Stimulated activated CD4-positive, alpha-beta T cell treated with anti-CD3 and anti-CD28 coated beads, Interleukin-2, amount 100 ng/mL, for 48 hours (primary cell): Measurements from ENCODE around the gene VENTX.

Source experiments
- DNase-seq, 2 donors: peaks; one replicate each; pipeline ENCODE4 v3.0.0-alpha.2; 2020

Gene VENTX

DNA sequence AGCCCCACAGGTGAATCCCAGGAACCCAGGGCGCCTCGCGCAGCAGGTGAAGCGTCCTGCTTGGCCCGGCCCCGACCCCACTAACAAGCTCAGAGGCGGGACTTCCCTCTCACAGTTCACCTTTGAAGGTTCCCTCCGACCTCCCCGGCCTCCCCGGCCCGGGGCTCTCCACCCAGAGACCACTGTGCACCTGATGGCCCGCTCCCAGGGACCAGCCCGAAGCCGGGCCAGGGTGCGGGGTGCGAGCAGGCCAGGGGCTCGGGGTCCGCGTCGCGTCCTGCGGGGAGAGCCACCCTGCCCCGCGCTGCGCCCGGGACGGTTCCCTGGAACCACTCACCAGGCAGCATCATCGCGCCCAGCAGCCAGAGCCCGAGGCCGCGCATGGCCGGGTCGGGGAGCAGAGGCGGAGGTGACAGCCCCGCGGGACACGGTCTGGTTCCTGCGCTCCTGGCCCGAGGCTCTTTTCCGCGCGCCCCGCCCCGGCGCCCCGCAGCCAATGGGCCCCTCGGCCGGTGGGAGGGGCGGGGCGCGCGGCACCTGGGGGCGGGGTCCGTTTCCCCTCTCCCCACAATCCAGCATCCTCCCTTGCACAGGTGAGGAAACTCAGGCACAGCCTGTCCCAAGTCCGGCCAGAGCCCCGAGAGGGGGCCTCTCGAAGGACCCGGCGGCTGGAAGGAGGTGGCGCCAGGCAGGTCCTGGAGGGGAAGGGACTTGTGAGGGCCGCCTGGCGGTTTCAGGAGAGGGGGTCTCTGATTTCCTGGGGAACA, 39.0 kb downstream of the VENTX start, which contains the start of gene ADAM8:
Gene ADAM8 (minus strand): TSS at position 434 of the 767 bp plus-strand sequence. CDS start 51 bp downstream, at position 383.
- peak; percentile 58 to 78 for DNase-seq

DNA sequence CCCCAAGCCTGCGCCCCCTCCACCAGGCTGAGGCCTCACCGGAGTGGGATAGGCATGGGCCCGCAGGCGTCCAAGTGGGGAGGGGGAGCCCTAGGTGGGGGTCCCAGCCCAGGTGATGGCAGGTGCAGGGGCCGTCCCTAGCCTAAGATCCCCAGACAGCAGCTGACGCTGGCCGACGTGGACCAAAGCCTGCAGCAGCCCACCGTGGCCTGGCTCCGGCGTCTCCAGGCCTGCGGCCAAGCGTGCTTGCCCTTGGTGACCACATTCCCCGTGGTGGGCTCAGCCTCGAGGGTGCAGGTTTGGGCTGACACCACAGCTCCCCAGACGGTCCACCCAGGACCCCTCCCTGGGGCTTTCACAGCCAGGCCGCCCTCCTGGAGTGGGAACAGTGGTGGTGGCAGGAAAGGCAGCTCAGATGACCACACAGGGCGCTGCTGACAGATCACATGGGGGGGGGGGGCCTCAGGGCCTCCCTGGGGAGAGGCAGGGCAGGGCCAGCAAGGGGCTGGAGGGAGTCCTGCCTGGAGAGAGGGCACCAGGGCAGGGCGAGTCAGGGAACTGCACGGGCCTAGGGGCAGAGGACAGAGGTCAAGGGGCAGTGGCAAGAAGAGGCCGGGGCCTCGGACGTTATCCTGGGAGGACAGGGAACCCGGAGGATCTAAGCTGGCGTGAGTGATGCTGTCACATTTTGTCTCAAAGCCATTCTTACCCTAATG, 39.8 kb downstream of the VENTX start:
- DNase-seq, result no peak

DNA sequence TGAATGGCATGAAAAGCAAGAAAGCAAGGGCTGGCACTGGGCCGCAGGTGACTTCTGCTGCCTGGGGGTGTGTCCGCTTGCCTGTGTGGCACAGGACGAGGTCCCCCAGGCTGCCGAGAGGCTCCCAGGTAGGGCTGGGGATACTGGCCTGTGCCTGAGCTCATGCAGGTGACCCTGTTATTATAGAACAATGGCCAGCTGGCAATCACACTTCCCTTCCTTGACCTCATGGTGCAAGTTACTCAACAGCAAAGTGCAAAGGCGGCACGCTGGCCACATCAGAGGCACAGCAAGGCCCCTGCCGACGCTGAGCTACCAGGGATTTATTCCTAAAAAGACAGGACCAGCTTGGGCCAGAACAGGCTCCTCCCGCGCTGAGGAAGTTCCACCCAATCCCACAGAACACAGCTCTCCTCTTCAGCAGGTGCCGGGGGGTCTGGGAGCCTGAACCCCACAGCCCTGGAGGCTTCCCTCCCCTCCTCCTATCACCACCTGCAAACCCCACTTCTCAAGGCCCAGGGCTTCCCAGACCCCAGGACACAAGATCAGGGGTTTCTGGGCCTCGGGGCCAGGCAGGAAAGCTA, 40.4 kb downstream of the VENTX start:
- no peak for DNase-seq

DNA sequence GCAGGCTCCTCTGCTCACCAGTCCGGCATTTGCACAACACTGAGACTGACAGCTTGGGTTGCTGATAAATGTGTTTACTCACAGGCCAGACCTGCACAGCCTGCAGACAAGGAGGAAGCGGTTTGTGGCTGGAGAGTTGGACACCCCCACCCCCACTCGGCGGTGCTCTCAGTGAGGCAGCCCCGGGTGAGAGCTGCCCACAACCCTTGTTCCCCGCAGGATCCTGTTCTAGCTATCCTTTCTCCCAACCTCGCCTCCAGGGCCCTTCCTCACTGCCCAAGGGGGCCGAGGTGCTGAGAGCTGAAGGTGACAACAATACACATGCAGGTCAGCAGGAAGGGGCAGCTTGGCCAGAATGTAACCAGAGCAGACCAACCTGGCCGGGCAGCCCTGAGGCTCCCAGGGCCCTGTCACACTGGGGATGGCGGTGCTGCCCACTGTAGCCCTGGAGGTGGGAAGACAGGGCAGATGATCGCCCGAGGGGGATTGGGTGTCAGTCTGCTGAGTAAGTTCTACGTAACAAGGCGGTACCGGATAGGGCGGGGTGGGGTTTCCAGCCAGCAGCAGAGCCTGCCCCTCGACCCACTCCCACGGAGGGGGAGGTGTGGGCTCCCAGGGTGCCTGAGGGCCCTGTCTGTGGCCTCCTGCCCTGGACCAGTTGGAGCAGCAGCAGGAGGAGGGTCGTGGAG, 41.1 kb downstream of the VENTX start:
- peak in 1 of 2 donors; percentile 26 for DNase-seq

DNA sequence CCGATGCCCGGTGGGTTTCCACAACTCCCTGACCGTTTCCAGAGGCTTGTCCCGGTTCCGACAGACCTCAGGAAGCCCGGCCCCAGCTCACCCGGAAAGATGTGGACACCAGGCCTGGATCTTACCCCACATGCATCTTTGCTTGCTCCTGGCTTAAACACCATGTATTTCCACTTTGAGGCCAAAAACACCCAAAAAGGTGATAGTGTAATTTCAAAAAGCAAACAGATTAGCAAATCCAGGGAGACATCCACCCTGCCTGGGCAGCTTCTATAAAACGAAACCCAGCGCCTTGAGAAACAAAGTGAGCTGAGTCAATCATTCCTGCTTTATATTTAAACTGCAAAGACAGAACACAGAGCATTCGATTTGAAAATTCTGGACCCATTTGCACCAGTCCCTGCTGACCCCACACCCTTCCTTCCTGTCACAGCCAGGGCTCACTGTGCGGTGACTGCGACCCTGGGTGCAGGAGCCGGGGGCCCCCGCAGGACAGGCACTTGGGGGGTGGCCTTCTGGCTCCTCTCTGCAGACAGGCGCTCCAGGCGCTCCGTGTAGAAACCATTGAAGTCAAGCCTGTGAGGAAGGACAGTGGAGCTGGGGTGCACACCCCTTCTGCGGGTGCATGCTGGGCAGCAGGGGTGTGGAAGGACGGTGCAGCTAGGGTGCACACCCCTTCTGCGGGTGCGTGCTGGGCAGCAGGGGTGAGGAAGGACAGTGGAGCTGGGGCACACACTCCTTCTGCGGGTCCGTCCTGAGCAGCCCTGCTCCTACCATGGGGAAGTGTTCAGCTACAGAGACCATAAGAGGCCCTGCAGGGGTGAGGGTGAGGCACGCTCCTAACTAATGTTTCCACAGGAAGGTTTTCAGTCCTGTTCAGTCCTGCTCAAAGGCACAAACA, 41.9 kb downstream of the VENTX start:
- no peak for DNase-seq

DNA sequence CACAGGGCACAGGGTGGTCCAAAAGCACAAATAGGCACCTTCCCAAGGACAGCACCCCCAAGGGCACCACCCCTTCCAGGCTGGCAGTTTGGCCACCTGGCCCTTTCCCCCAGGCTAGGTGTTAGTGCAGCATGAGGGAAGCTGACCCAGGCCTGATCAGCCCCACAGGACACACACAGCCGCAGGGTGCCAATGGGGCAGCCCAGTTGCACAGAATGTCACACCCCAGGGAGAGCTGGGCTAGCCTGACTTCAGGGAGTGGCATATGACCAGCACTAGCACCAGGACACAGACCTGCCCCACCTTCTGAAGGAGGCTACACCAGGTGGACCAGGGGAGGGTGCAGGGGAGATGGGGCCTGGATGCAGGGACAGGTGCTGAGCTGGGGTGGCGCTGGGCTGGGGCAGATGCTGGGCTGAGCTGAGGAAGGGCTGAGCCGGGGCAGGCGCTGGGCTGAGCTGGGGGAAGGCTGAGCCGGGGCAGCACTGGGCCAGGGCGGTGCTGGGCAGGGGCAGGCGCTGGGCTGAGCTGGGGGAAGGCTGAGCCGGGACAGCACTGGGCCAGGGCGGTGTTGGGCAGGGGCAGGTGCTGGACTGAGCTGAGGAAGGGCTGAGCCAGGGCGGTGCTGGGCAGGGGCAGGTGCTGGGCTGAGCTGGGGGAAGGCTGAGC, 42.9 kb downstream of the VENTX start:
- DNase-seq, result no peak

DNA sequence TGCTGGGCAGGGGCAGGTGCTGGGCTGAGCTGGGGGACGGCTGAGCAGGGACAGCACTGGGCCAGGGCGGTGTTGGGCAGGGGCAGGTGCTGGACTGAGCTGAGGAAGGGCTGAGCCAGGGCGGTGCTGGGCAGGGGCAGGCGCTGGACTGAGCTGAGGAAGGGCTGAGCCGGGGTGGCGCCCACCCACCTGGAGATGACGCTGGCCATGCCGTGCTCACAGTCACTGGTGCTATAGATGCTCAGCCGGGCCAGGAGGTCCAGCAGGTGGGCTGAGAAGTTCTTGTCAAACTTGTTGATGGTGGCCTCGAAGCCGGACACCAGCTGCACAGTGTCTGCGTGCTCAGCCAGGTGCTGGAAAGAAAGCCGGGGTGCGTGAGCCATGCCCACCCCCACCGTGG, 43.4 kb downstream of the VENTX start:
- no peak for DNase-seq

DNA sequence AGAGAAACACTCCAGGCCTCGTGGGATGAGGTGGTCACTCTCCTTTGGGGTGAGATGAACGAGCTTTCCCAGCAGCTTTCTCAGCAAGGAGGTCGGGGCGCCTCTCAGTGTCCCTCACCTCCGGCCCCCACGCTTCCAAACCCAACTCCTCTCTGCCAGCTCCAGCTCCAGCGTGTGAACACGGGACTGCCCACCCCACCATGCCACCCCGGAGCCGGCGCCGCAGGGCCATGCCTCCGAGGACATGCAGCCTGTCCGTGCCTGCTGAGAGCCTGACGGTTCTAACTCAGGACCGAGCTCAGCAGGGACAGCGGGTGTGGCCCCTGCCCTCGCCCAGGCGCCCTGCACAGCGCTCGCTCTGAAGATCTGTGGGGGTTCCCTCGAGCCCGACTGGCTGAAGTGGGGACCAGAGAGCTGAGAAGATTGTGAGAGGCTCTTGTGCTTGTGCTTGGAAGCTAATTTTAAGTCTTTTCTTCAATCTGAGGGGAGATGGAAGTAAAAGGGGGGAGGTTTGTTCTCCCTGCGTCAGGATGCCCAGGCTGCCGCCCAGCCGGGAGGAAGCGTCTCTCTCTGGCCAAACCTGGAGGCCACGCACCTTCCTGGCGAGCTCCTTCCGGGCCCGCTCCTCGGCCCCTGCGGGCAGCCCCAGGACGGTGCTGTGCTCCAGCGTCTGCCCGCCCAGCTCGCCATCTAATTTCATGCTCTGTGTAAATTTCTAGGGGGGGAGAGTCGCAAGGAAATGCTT, 44.1 kb downstream of the VENTX start:
- no peak for DNase-seq

DNA sequence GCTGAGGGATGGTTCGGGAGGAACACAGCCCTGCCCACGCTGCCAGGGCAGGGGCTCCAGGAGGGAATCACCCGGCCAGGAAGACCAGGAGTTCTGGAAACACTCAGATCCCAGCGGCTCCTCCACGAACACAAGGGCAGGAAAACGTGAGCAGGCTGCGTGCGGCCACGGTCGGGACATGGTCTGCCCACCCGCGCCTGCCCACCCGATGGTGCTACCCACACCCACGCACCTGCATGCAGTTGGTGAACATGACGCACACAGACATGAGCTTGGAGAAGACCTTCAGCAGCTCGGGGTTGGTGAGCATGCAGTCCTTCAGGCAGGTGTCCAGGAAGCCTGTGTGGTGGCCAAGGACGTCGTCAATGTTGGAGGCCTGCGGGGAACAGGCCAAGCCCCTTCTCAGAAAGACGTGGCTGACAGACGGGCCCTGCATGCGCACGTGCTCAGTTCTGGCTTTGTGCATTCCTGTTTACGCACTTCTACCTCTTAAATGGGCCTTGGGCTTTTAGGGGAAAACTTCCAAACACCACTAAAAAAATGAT, 45.3 kb downstream of the VENTX start:
- no peak for DNase-seq

DNA sequence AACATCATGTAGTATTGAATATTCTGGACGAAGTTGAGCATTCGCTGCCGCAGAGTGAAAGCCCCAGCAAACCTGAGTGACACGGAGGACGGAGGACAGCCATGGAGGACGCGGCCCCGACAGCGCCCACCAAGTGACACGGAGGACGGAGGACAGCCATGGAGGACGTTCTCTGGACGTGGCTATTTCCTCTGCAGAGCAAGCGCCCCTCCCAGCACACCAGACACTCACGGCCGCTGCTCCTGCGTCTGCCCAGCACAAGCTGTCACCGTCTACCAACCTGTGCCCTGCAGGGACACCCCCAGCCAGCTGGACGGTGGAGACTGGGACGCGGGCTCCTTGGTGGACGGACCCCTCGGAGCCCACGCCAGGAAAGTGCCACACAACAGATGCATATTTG, 46.3 kb downstream of the VENTX start:
- no peak for DNase-seq

DNA sequence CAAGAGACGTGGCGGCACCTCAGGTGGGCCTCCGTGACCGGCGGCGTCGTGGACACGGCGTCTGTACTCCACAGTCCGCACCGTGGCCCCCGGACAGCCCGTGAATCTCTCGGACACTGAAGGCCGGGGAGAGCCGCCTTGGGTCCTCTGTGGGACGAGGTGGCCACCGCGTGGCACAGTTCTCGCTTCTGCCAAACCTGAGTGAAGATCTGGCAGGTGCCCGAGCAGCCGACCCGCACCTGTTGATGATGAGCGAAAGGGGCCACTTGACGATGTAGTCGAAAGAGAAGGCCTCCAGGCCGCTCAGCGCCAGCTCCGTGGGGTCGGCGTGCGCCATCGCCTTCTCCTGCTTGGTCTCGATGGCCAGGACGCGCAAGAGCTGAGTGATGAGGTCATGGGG, 47.6 kb downstream of the VENTX start:
- DNase-seq, result no peak

DNA sequence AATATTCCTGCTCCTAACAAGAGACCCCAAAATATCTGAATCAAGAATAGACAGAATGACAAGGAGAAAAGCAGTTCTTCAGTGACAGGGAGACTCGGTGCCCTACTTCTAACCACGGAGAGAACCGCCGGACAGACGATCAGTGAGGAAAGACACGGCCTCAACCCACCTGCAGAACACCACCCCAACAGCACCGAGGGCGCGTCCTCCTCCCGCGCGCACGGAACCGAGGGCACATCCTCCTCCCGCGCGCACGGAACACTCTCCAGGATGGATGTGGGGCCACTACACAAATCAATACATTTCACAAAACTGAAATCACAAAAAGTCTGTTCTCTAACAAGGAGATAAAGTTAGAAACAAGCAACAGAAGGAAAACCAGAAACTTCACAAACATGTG, 48.7 kb downstream of the VENTX start:
- no peak for DNase-seq

DNA sequence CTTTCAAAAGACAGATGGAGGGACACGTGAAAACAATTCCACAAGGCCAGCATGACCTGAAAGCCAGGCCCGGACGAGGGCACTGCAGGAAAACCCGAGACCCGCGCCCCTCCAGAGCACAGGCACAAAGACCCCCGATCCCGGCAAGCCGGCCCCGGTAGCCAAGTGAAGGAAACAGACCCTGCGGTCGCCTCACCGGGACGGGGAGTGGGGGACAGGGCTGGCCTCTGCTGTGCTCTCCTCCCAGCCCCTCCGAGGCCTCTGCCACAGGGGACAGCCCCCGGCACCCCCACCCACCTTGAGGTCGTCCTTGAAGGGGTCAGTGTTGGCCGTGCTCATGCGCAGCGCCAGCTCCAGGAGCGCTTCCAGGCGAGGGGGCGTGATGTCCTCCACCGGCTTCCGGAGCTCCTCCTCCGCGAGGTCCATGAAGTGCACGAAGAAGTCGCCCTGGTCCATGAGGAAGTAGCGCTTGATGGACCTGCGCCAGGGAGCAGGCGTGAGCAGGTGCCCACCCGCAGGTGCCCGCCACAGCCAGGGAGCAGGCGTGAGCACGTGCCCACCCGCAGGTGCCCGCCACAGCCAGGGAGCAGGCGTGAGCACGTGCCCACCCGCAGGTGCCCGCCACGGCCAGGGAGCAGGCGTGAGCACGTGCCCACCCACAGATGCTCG, 50.3 kb downstream of the VENTX start:
- DNase-seq, result no peak

DNA sequence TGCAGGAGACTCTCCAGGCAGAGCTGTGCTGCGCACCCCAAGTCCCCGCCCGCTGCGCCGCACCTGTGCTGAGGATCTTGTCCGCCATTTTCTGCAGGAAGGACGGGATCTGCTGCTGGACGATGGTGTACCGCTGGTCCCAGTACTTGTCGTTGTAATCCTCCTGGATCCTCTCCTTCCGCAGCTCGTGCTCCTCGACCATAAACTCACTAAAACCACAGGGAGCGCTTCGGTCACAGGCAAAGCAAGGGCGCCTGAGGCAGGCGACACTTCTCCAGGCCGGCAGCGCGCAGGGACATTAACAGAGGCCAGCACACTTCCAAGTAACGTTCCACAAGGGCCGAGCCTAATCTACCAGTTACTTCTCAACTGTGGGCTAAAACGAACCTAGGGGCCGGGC, 52.1 kb downstream of the VENTX start:
- DNase-seq, result no peak
